NCI-H2081 treated with DMSO at 0.1 percent for 48 hours (cell line): ENCODE results near the gene KIAA1614.

Experiments
- DNase-seq: peaks from one replicate; lab custom pipeline; 2025; lab: John Stamatoyannopoulos, UW

The KIAA1614 gene

DNA sequence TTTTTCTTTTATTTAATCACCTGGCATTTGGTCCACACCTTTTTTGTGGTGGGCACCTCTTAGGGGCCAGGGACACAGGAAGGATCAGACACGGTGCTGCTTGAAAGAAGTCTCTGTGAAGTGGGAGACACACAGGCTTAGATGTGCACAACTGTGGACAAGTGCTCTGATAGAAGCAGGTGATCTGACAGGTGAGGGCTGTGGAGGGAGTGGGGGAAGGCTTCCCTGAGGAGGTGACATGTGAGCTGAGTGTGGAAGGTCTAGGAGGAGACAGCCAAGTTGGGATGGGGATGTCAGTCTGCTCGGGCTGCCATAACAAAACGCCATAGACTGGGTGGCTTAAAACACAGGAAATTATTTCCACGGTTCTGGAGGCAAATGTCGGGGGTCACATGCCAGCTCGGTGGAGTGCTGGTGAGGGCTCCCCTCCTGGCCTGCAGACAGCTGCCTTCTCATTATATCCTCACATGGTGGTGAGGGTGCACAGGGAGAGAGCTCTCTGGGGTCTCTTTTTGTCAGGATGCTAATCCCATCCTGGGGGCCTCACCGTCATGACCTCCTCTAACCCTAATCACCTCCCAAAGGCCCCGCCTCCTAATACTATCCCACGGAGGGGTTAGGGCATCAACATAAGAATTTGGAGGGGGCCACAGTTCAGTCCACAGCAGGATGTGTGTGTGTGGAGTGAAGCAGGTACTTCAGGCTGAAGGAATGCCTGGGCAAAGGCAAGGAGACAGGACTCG lies 5.2 kb upstream of the KIAA1614 start:
- DNase-seq = no peak

DNA sequence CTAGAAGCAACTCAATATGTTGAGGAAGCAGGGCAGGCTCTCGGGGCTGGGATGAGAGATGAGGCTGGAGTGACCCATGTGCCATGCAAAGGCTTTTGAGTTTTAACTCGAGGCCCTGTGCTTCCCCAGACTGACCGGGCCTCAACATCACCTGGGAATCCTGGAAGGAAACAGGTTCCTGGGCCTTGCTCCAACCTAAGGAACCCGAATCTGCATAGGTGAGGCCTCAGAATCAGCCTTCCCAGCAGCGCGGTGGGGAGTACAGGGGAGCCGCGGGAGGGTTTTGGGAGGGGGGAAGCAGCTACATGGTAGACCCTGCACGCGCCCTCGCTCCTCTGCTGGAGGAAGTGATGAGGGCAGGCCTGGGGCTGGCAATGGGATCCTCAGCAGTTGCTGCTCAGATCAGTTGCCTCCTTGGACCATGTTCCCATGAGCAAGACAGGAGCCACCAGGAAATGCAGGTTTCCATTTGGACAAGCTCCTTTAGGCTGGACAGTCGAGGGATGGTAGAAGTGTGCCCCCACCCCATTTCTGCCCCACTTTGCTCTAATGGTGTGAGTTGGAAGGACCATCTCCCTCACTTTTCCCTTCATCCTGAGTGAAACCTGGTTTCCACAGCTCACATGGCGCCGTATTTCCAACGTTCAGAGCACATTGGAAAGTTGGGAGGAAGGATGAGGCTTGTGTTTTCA lies 4.5 kb upstream of the KIAA1614 start:
- no peak for DNase-seq

DNA sequence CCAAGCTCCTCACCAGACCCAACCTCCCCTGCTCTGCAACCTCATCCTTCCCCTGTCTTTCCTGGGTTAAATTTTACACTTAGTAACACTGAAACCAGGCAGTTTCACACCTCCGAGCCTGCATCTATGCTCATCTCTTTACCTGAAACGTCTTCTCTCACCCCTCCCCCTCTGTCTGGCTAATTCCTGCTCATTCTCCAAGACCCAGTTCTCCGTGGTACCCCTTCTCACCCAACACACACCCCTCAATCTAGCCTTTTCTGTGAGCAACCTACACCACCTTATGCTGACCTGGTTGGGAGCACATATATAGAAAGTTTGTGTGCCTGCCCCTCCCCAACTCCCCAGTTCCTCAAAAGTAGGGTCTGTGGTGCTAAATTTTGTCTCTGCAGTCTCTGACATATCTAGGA lies 3.7 kb upstream of the KIAA1614 start:
- DNase-seq = no peak

DNA sequence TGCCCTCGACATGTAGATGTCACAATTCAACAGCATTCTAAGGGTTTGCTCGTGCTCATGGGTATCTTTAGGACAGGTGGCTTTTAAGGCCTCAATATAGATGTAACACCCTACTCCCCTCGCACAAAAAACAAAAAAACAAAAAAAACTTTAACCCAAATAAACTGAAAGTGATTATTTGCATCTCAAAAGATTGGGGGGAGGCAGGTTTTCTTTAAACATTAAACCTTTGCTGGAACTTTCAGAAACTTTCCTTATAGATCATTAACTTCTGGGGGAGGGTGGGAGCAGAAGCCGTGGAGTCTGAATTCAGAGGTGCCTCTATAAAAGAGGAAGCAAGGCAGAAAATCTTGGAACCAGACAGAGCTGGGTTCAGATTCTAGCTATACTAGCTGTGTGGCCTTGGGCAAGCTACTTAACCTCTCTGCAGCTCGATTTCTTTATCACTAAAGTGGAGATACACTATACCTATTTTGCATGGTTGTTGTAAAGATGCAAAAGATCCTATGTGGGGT lies 3.2 kb upstream of the KIAA1614 start:
- DNase-seq = no peak

DNA sequence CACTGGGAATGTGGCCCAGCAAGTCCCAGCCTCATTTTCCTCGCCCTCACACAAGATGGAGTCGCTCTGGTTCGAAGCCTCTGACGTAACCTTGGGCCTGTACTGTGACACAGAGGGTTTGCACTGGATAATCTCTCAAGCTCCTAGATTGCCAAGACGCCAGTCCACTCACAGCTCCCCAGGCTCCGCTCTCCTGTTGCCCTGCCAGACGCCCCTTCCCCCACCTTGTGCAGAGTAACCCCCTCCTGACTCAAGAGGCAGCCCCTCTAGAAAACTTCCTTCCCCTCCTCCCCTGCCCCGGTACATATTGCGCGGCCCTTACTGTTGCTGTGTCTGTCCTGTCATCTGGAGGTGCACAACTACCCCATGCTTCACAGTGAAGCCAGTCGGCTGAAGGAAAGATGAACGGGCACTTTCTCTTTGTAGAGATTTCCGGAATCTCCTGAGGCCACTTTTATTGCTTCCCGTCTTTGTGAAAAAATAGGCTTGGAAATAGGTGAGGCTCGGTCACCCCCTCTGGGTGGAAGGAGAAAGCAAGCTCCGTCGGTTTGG lies 981 bp upstream of the KIAA1614 start:
- no peak for DNase-seq

DNA sequence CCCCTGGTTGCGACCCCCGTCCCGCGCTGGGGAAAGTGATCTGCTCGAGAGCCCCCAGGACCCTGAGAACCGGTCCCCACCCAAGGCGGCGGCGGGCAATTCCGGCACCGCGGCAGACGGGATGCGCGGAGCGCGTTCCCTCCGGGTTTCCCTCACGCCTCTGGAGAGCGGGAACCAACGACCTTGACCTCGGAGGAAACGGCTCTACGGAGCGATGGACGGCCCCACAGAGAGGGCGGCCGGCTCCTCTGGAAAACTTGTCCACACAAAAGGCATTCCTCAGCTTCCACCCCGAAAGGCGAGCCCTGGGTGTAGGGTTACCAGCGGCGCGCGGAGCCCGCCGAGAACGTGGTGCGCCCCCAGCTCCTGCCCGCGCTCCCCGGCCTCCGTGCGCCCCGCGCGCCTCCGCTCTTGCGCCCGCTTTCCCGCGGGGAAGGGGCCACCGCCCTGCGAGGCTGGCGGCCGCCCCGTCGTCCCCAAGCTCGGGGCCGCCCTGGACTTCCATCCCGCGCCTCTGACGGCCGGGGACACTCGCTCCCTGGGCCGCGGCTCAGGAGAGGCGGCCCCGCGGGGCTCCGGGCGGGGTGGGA lies 391 bp upstream of the KIAA1614 start:
- no peak for DNase-seq

DNA sequence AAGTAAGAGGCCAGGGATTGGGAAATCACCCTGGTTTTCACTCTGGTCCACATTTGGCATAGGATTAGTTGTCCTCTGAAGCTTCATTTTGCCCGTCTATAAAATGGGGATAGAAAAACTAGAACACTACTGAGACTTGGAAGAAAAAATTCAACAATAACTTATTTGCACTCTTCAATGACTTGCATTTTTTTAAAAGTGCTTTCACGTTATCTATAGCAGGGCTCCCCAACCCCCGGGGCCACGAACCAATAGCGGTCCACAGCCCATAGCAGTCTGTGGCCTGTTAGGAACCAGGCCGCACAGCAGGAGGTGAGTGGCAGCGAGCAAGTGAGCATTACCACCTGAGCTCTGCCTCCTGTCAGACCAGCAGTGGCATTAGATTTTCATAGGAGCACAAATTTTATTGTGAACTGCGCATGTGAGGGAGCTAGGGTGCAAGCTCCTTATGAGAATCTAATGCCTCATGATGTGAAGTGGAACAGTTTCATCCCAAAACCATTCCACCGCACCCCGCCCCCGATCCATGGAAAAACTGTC lies 2.8 kb downstream of the KIAA1614 start:
- no peak for DNase-seq

DNA sequence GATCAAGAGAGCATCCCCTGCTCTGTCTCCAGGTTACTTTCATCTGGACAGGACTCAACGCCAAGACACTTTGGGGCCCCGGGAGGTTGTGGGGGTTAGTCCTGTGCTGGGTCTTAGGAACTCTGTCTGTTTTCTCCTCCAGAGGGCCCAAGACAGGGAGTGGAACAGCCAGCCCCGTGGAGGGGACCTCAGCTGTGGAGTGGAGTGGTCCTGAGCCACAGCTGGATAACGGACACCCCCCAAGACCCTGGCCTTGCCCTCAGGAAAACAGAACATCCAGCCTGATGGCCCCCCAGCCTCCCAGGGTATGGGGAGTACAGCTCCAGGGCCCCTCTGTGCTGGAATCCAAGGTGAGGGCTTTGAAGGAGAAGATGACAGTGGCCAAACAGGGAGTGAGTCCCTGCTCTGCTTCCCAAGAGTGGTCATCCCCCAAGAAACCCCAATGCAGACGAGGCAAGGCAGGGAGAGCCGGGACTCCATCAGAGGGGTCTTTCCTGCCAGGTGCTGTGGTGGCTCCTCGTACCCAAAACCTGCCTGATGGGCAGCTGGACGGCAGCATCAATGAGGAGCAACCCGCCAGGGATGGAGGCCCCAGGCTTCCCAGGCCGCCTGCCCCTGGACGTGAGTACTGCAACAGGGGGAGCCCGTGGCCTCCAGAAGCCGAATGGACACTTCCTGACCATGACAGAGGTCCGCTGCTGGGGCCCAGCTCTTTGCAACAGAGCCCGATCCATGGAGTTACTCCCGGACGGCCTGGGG lies 3.5 kb downstream of the KIAA1614 start:
- DNase-seq = no peak

DNA sequence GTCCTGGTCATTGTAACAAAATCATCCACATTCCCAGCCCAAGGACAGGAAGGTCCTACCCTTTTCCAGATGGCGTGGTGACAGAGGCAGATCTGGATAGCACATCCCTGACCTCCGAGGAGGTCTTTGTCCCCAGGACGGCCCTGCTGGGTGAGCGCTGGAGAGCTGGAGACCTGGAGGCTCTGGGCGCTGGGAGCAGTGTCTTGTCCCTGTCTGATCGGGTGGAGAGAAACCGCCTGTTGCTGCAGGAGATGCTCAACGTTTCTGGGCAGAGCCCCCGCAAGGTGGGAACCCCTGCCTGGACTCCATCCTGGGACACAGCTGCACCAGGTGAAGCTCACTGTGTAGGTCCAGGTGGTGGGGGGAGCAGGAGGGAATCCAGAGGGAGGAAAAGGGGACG lies 4.1 kb downstream of the KIAA1614 start:
- DNase-seq = no peak

DNA sequence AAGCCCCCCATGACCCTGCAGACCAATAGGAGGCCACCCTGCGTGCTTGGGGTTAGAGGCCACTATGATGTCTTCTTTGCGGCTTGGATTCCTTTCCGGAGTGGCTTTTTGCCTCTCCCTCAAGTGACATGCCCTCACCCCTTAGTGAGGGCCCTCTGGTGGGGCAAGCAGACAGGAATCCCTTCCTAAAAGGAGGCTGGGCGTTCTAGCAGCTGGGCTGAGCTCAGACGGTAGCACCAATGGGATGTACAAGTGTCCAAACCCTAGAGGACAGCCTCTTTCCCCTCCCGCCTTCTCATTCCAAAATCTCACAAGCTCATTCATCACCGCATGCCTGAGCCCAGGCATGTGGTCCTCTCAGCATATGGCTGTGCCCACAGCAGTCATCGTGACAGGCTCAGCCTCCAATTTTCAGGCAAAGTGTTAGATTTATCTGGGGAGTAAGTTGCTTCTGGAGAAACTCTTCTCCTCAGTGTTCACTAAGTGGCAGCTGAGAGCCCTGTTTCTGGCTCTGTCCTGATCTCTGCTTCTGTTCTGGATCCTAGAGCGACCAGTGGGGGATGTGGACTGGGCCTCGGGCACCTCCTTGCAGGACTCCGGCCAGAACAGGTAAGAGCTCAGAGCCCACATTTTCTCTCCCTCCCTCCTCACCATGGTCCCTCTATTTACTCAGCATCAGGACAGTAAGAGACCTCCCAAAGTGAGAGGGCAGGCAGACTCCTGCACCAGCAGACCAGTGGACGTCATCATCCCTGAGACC lies 4.8 kb downstream of the KIAA1614 start:
- no peak for DNase-seq

DNA sequence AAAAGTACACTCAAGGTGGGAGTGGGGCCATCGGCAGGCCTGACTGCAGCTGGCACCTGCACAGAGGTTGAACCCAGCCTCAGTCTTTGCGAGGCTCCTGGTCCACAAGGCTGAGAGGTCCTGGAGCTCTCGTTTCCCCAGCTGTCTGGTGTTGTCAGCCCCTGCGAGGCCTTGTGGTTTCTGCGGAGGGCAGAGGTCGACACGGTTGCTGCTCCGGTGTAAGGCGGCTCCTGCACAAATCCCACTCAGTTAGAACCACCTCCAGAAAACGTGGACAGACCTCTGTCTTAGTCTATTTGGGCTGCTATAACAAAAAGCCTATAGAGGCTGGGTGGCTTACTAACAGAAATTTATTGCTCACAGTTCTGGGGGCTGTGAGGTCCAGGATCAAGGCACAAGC lies 5.8 kb downstream of the KIAA1614 start:
- no peak for DNase-seq

DNA sequence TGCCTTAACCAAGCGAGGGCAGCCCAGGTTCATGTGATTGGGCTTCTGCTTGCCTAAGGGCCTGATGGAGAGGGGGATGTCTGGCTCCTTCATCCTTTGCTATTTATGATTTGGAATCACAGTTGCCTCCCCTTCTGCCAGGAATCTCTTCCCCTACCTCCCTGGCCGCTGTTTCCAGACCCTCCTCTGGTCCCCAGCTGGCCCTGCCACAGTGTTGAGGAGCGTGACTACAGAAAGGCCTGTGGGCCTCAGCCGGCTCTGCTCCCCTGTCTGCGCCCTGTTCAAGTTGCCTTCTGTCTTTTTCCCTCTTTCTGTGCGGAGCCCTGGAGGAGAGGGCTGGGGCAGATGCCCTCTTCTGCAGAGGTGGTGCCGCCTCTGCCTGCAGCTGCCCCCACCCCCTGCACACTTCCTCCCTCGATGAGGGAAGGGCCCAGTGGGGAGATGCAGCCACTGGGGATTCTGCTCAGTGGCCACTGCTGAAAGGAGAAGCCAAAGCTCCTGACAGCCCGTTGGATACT lies 6.5 kb downstream of the KIAA1614 start:
- no peak for DNase-seq

DNA sequence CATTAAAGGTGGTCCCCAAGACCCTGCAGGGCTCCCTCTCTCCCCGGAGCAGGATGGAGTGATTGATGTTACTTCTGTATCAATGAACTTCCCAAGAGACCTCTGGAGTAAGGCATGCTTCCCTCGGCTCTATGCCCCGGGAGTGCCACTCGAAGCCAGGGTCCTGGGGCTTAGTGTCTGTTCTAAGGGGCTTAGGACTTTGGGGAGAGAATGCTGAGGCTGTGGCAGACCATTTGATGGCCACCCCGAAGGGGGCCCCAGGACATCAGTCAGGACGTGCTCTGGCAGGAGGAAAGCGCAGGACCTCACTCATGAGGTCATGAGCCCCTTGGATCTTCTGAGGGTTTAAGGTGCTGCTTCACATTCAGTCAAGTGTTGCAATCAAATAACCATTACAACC lies 7.5 kb downstream of the KIAA1614 start:
- no peak for DNase-seq

DNA sequence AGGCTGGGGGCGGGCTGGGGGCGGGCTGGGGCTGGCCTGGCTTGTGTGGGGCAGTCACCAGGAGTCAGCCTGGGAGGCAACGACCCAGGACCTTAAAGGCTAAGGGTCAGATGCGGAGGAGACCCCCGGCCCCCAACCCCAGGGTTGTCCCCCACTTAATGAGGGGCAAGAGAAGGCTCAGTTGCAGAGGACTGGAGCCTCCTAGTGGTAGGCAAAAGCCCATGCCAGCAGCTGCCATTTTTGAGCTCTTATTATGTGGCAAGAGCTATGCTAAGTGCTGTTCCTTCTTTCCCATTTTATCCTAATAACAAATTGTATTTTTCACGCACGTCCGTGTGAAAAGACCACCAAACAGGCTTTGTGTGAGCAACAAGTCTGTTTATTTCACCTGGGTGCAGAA lies 8.0 kb downstream of the KIAA1614 start:
- no peak for DNase-seq

DNA sequence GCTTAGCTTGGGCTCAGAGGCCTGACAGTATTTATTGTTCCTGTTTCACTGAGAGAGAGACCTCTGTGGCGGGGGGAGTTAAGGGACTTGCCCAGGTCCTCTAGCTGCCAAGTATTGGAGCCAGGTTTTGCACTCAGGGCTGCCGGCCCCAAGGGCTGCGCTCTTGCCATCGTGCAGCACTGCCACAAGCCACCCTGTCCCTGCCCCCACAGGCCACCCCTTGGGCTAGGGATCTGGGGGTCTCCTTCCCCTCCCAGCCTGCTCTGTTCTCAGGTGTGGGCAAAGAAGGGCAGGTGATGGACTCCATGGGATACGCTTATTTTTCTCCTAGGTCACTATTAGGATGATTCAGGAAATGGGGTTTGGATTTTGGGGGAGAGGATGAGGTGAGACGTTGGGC lies 8.7 kb downstream of the KIAA1614 start:
- DNase-seq = no peak

DNA sequence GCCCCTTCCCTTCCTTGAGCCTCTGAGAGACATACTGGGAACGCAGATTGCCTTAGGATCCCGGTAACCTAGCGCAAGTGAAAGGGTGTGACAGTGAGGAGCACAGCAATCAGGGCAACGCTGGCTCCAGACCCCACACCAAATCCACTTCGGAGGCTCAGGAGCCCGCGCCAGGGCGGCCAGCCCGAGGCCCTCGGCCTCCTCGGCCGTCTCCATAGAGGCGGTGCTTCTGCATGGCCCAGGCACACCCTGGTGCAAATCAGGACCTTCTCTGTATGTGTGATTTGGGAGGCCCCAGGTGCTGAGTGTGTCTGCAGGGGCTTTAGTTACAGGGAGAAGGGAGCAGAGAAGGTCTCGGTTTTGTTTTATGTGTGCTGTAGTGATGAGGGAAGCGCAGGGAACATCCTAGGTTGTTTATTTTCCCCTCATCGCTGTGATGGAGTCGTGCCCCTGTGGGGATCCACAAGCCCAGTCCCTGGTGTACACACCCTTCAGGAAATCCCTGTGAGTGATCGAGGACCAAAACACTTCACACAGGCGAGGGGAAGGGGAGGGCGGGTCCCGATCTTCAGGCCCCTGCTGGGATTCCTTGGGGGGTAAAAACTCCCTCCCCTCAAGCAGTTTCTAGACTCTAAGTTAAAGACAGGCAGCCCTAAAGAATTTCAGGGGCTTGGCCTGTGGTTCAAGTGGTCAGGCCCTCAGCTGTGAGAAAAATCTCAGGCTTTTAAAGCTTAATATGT lies 9.4 kb downstream of the KIAA1614 start:
- no peak for DNase-seq

DNA sequence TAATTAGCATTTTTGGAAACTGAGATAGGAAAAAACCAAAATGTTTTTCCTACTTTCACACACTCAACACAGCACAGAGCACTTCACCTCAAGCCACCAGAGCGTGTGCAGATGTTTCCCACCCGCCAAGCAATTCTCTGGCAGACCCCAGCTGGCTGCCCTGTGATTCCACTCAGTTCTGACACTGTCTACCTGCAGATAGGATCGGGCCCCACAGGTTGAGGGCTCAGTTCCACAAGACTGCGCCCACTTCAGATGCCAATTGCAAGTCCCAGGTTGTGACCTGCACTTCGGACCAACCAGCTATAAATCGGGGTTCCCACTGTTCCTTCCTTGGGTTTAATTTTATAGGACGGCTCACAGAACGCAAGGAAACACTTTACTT lies 9.9 kb downstream of the KIAA1614 start:
- no peak for DNase-seq

DNA sequence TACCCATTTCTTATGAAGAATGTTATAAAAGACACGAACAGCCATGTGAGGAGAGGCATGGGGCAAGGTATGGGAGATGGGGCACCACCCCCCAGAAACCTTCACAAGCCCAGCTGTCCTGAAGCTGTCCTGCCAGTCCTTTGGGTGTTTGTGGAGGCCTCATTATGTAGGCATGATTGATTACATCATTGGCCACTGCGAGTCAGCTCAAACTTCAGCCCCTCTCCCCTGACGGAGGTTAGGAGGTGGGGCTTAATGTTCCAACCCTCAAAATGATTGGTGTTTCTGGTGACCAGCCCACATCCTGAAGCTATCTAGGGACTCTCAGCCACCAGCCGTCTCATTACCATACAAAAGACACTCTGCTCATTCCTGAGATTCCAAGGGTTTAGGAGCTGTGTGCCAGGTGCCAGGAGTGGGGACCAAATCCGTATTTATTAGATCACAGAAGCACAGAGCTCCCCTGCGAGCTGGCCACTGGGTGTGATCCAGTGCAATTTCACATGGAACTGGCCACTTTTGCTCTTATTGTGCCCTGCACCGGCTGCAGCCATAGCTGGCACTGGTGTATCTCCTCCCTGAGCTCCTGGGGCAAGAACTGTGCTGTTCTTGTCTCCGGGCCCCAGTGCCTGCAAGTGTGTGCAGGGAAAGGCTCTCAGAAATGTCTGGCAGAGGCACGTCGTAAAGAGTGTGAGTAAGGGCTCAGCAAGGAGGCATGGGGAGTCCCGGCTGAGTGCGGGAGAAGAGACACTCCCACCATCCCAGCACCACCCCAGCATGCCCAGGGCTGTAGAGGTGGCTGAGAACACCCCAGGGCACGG lies 10.5 kb downstream of the KIAA1614 start:
- DNase-seq = no peak

DNA sequence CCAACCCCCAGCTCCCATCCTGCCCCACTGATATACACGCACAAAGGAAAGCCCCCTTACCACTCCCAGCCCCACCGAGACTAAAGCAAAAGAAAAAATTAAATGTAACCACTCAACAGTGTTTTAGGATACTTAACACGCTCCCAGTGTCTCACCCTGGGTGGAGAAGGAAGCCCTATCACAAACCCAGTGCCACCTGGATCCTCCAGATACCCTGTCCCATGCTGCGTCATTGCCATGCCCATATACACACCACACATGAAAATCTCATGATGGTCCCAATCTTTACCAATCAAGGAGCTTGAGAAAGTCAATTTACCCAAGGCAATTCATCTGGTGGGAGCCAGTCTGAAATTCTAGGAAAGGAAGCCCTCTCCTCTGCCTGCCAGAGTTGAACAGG lies 11.2 kb downstream of the KIAA1614 start:
- no peak for DNase-seq
